Measurements from ENCODE around the gene ONECUT3. TPM values are rescaled to one million over a fixed set of nuclear protein-coding genes. Genes with fewer than 3 reads are reported as not detected.

The ONECUT3 gene
- total RNA-seq, 2 experiments from 2014 or later = not detected

DNA sequence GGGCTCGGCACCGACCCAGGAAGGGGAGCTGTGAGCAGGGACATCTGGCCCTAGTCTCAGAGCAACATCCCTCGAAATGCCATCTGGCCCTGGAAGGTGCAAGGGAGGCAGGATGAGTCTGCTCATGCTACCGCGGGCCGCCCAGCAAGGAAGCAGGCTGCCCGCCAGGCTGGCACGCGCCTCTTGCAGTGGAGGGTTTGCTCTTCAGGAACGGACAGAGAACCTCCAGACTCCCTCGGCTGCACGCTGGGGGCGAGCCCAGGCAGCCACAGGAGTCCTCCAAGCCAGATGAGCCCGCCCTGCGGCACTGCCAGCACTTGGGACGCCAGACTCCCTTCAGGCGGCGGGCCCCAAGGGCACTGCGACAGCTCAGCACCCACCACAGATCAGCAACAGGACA lies 68.9 kb downstream of the ONECUT3 start:
- H3K36me3 Mint-ChIP-seq (ENCODE audit: low read depth) = peaks cover 22% of the 10 kb centered on the region
- H3K27ac Mint-ChIP-seq = no peak overlapping the region
- no peaks in the 10 kb centered on the region for H3K9me3 Mint-ChIP-seq
- TF ChIP-seq, protein P1, sequence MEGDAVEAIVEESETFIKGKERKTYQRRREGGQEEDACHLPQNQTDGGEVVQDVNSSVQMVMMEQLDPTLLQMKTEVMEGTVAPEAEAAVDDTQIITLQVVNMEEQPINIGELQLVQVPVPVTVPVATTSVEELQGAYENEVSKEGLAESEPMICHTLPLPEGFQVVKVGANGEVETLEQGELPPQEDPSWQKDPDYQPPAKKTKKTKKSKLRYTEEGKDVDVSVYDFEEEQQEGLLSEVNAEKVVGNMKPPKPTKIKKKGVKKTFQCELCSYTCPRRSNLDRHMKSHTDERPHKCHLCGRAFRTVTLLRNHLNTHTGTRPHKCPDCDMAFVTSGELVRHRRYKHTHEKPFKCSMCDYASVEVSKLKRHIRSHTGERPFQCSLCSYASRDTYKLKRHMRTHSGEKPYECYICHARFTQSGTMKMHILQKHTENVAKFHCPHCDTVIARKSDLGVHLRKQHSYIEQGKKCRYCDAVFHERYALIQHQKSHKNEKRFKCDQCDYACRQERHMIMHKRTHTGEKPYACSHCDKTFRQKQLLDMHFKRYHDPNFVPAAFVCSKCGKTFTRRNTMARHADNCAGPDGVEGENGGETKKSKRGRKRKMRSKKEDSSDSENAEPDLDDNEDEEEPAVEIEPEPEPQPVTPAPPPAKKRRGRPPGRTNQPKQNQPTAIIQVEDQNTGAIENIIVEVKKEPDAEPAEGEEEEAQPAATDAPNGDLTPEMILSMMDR (IDR thresholded peaks at IDR 0.05) = no peak
- ChIA-PET CTCF (no interaction called here), POLR2A (interaction anchor here (0.5 to 0.9 kb wide), 2 partner anchors 23 to 266 kb away, joined by 3 read pairs; no protein-coding TSS in a partner anchor)
- H3K4me1 Mint-ChIP-seq (ENCODE audit: low read depth) = peaks cover 5% of the 10 kb centered on the region
- H3K27me3 Mint-ChIP-seq = no peaks in the 10 kb centered on the region
- ATAC-seq (no peak), DNase-seq (no peak)
- H3K4me3 Mint-ChIP-seq = no peak overlapping the region
- intact Hi-C loops (cut with micrococcal nuclease) = no loop called here

DNA sequence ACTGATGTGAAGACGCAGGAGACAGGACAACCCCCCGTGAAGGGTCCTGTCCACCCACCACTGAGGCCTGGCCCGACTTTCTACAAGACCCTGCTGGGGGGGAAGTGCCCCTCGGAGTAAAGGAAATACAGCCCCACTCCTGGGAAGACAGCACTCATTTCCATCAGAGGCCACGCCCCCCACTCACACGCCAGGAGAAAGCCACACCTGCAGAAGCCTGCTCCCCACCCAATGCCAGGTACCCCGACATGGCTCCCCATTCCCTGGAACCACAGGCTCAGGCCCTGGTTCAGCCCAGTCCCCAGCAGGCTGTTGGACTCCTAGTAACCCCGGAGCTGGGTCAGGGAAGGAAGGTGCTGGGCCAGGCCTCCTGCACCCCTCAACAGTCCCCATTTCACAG lies 69.7 kb downstream of the ONECUT3 start:
- intact Hi-C loops (cut with micrococcal nuclease) = no loop called here
- TF ChIP-seq, protein P1 (IDR thresholded peaks at IDR 0.05) = no peak

DNA sequence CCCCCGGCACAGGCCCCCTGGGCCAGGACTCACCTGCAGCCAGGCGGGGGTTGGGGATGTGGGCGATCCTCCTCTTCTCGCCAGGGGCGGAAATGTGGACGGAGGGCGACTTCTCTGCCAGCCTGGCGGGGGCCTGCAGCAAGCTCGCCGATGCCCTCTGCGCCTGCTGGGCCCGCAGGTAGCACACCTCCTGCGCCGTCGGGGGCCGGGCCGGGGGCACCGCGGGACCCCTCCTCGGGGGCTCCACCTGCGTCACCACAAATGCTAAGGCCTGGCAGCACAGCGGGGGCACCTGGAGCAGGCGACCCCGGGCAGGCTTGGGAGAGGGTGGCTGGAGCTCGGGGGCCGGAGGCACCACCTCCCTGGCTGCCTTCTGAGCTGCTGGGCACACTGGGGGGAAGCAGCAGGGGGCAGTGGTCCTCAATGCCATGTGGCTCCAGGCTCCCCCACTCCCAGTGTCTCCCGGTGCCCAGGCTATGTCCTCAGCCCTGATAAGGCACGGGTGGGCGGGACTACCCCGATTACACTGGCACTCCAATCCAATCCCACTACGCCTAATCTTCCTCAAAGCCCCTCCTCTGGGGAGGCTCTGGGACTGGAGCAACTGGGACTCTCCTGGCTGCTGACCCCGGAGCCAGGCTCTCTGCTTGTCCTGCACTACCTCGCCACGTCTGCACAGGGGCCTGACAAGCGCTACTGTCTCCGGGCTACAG lies 70.4 kb downstream of the ONECUT3 start:
- no peak overlapping the region for H3K27ac Mint-ChIP-seq

More for the DNA sequence above, 69.7 kb downstream of the ONECUT3 start:
- Mint-ChIP-seq H3K9me3 (no peaks in the 10 kb centered on the region), H3K36me3 (ENCODE audit: low read depth) (peaks cover 22% of the 10 kb centered on the region), H3K4me3 (no peak overlapping the region), H3K27ac (no peak overlapping the region), H3K27me3 (no peaks in the 10 kb centered on the region), H3K4me1 (ENCODE audit: low read depth) (peaks cover 5% of the 10 kb centered on the region)
- ChIA-PET CTCF (interaction anchor here (0.6 to 0.7 kb wide), 2 partner anchors 15 to 198 kb away, joined by 3 read pairs; no protein-coding TSS in a partner anchor), POLR2A (no interaction called here)
- no peak for ATAC-seq
- no peak for DNase-seq

DNA sequence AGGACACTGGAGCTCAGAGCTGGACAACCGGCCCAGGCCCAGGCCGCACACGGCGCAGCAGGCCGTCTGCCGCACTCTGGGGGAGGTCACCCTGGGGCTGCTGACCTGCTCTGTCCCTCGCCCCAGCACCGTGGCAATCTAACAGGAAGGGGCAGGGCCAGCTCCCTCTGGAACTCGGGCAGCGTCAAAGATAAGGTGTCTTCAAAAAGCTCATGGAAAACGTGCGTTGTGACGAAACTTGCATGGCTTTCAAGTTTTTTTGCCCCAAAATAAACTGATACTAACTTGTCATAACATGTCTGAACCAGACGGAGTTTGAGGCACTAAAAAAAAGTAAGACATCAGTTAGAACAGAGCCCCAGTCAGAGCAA lies 70.9 kb downstream of the ONECUT3 start:
- CTCF ChIA-PET = interaction anchor here (0.8 kb wide), 1 partner anchor 13 kb away, joined by 3 read pairs; no protein-coding TSS in a partner anchor
- H3K4me3 Mint-ChIP-seq = no peak overlapping the region
- intact Hi-C loops (cut with micrococcal nuclease) = no loop called here

More for the DNA sequence above, 70.4 kb downstream of the ONECUT3 start:
- Mint-ChIP-seq H3K4me1 (ENCODE audit: low read depth) (peaks cover 5% of the 10 kb centered on the region), H3K4me3 (no peak overlapping the region), H3K36me3 (ENCODE audit: low read depth) (peaks cover 22% of the 10 kb centered on the region), H3K27me3 (no peaks in the 10 kb centered on the region), H3K9me3 (no peaks in the 10 kb centered on the region)
- POLR2A ChIA-PET = interaction anchor here (0.6 kb wide), 1 partner anchor 233 kb away, joined by 3 read pairs; no protein-coding TSS in a partner anchor
- CTCF ChIA-PET = interaction anchor here (0.6 to 0.8 kb wide), 2 partner anchors 14 to 198 kb away, joined by 3 read pairs; no protein-coding TSS in a partner anchor
- ATAC-seq (no peak), DNase-seq (no peak)
- TF ChIP-seq, protein P1 (IDR thresholded peaks at IDR 0.05) = no peak
- intact Hi-C loops (cut with micrococcal nuclease) = no loop called here

More for the DNA sequence above, 70.9 kb downstream of the ONECUT3 start:
- POLR2A ChIA-PET = interaction anchor here (0.6 kb wide), 1 partner anchor 234 kb away, joined by 3 read pairs; no protein-coding TSS in a partner anchor
- no peak for ATAC-seq
- no peaks in the 10 kb centered on the region for H3K27me3 Mint-ChIP-seq
- H3K36me3 Mint-ChIP-seq (ENCODE audit: low read depth) = peaks cover 22% of the 10 kb centered on the region
- no peaks in the 10 kb centered on the region for H3K9me3 Mint-ChIP-seq
- DNase-seq = no peak
- H3K27ac Mint-ChIP-seq = no peak overlapping the region
- H3K4me1 Mint-ChIP-seq (ENCODE audit: low read depth) = peaks cover 5% of the 10 kb centered on the region
- TF ChIP-seq, protein P1 (IDR thresholded peaks at IDR 0.05) = no peak
